ENCODE measurements around the gene TUBA1C.

Gene TUBA1C

GRCh38 chr12:49294086-49294803, 29.4 kb downstream of the TUBA1C start (continued):
- 0 out of 2 replicates have a peak, but pooled peaks have one; percentile 22 for TF ChIP-seq BCL11A (tag by site-specific recombination; IDR thresholded peaks at IDR 0.05; ENCODE audit: low read depth)
- no peak for TF ChIP-seq ZNF670 (tag by site-specific recombination; IDR thresholded peaks at IDR 0.05; ENCODE audit: low read depth)
- TF ChIP-seq SCRT2 (tag by site-specific recombination; IDR thresholded peaks at IDR 0.05) = no peak
- no peak for TF ChIP-seq ZNF529 (tag by site-specific recombination; IDR thresholded peaks at IDR 0.05; ENCODE audit: insufficient replicate concordance)
- no peak for TF ChIP-seq ZNF610 (tag by site-specific recombination; IDR thresholded peaks at IDR 0.05; ENCODE audit: borderline replicate concordance)
- TF ChIP-seq ZNF366 (tag by site-specific recombination; conservative IDR thresholded peaks at IDR 0.05) = no peak
- TF ChIP-seq ZNF311 (tag by site-specific recombination; IDR thresholded peaks at IDR 0.05; ENCODE audit: borderline replicate concordance) = no peak
- TF ChIP-seq GFI1B (tag by site-specific recombination; IDR thresholded peaks at IDR 0.05) = no peak
- no peak for TF ChIP-seq ZBTB10 (tag by site-specific recombination; IDR thresholded peaks at IDR 0.05)
- no peak for TF ChIP-seq GLIS2 (tag by site-specific recombination; IDR thresholded peaks at IDR 0.05)
- no peak for TF ChIP-seq ATF2 (tag by site-specific recombination; IDR thresholded peaks at IDR 0.05; ENCODE audit: low read depth)
- TF ChIP-seq ZNF560 (tag by site-specific recombination; IDR thresholded peaks at IDR 0.05; ENCODE audit: borderline replicate concordance) = no peak
- 0 out of 2 replicates have a peak, but pooled peaks have one; percentile 67 for TF ChIP-seq ZNF423 (tag by site-specific recombination; IDR thresholded peaks at IDR 0.05)
- TF ChIP-seq ZNF302 (tag by site-specific recombination; IDR thresholded peaks at IDR 0.05; ENCODE audit: low read depth) = no peak
- TF ChIP-seq KLF17 (tag by site-specific recombination; IDR thresholded peaks at IDR 0.05) = peak; percentile 97
- TF ChIP-seq ZNF10 (tag by site-specific recombination; IDR thresholded peaks at IDR 0.05) = no peak
- no peak for TF ChIP-seq ZNF777 (tag by site-specific recombination; IDR thresholded peaks at IDR 0.05; ENCODE audit: borderline replicate concordance)
- TF ChIP-seq WT1 (tag by site-specific recombination; IDR thresholded peaks at IDR 0.05) = 0 out of 2 replicates have a peak, but pooled peaks have one; percentile 32
- no peak for TF ChIP-seq PATZ1 (tag by site-specific recombination; IDR thresholded peaks at IDR 0.05)
- no peak for TF ChIP-seq ZNF571 (tag by site-specific recombination; IDR thresholded peaks at IDR 0.05)
- no peak for TF ChIP-seq ZNF664 (tag by site-specific recombination; IDR thresholded peaks at IDR 0.05)
- no peak for TF ChIP-seq ZNF155 (tag by site-specific recombination; IDR thresholded peaks at IDR 0.05)
- TF ChIP-seq ZNF169 (tag by site-specific recombination; IDR thresholded peaks at IDR 0.05) = no peak
- TF ChIP-seq ZNF76 (tag by site-specific recombination; IDR thresholded peaks at IDR 0.05; ENCODE audit: borderline replicate concordance, low read depth) = no peak
- no peak; the same call in 1 of the 2 replicates for TF ChIP-seq ZBTB48 (tag by site-specific recombination; IDR thresholded peaks at IDR 0.05)
- TF ChIP-seq ZBTB8A (tag by site-specific recombination; IDR thresholded peaks at IDR 0.05) = peak; percentile 84
- peak; percentile 52; the same call in 1 of the 2 replicates for TF ChIP-seq ZNF394 (tag by site-specific recombination; IDR thresholded peaks at IDR 0.05; ENCODE audit: borderline replicate concordance)
- TF ChIP-seq ZNF433 (tag by site-specific recombination; IDR thresholded peaks at IDR 0.05; ENCODE audit: low read depth) = no peak
